ENCODE results near the gene NRXN3.

DNA sequence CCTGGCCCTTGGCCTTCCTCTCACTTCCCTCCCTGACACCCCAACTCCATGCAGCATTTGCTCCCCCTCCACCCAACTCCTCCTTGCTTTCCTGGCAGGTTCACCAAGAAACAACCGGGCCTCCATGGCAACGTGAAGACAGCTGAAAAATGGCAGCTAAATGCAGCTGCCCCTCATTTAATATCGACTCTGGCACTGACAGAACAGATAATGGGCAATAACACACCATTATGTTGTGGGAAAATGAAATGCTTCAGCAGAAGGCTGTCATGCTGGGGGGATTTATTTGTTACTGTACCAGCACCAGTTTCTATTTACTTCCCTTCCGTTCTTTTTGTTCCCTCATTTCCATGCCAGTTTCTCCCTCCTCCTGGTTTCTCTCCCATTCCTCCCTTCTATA lies 440.8 kb downstream of the NRXN3 start:
- no peak for TF ChIP-seq EZH2 (IDR thresholded peaks at IDR 0.05; ENCODE audit: low read length, missing control alignments)
- TF ChIP-seq, protein P1, sequence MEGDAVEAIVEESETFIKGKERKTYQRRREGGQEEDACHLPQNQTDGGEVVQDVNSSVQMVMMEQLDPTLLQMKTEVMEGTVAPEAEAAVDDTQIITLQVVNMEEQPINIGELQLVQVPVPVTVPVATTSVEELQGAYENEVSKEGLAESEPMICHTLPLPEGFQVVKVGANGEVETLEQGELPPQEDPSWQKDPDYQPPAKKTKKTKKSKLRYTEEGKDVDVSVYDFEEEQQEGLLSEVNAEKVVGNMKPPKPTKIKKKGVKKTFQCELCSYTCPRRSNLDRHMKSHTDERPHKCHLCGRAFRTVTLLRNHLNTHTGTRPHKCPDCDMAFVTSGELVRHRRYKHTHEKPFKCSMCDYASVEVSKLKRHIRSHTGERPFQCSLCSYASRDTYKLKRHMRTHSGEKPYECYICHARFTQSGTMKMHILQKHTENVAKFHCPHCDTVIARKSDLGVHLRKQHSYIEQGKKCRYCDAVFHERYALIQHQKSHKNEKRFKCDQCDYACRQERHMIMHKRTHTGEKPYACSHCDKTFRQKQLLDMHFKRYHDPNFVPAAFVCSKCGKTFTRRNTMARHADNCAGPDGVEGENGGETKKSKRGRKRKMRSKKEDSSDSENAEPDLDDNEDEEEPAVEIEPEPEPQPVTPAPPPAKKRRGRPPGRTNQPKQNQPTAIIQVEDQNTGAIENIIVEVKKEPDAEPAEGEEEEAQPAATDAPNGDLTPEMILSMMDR (conservative IDR thresholded peaks at IDR 0.05 in 1 of 2, IDR thresholded peaks at IDR 0.05 in 1 of 2; ENCODE audit: low read depth in 1 of 2, low read length in 2 of 2), result no peak

All from fibroblast of lung (primary cell).